Lung microvascular endothelial cell (primary cell): ENCODE measurements around the gene SMIM1. TPM values are rescaled to one million over a fixed set of nuclear protein-coding genes. Genes with fewer than 3 reads are reported as not detected.
"Not testable (repeated sequence)": the region's sequence is repeated elsewhere in the genome, so short reads cannot be mapped to it uniquely, and the experiment has no call there.

Experiments used
- DNase-seq, 2 donors: peaks; one replicate each; pipeline versions ENCODE4 v3.0.0 to v3.0.0-alpha.2; 2010; ENCODE audit warnings: low read depth in 2 of 2
- total RNA-seq: library from RNA; depleted of rRNA; stranded (reverse); fragments of >200 nt; gene quantifications from 2 replicates; pipeline ENCODE4 v1.2.1, GENCODE V29; 2014

The SMIM1 gene
- total RNA-seq, 1 donor from 2014 or later: 0.20 TPM

- DNase-seq: no peak
These were observed 35.8 kb upstream of the SMIM1 start for GRCh38 chr1:3736708-3737107.

GRCh38 chr1:3738943-3739342 lies 33.6 kb upstream of the SMIM1 start:
- DNase-seq: no peak

GRCh38 chr1:3740042-3740441 lies 32.5 kb upstream of the SMIM1 start:
- DNase-seq: no peak

- no peak for DNase-seq
These were observed 31.8 kb upstream of the SMIM1 start for GRCh38 chr1:3740752-3741151.

GRCh38 chr1:3741566-3742438 lies 30.7 kb upstream of the SMIM1 start:
- no peak for DNase-seq

- DNase-seq: no peak
These were observed 29.9 kb upstream of the SMIM1 start for GRCh38 chr1:3742439-3743298.

- no peak for DNase-seq
These were observed 29.1 kb upstream of the SMIM1 start for GRCh38 chr1:3743421-3743820.

GRCh38 chr1:3743826-3744225 lies 28.7 kb upstream of the SMIM1 start:
- no peak for DNase-seq

- DNase-seq: no peak
These were observed 27.9 kb upstream of the SMIM1 start for GRCh38 chr1:3744646-3745045.

GRCh38 chr1:3745071-3745470 lies 27.5 kb upstream of the SMIM1 start:
- no peak for DNase-seq

- no peak for DNase-seq
These were observed 26.8 kb upstream of the SMIM1 start for GRCh38 chr1:3745590-3746381.

GRCh38 chr1:3746389-3746829 lies 26.1 kb upstream of the SMIM1 start:
- DNase-seq: peak in 1 of 2 donors; percentile 13

- DNase-seq: peak; percentile 60 to 84
These were observed 25.6 kb upstream of the SMIM1 start for GRCh38 chr1:3746830-3747521.

- no peak for DNase-seq
These were observed 25.1 kb upstream of the SMIM1 start for GRCh38 chr1:3747522-3747848.

- no peak for DNase-seq
These were observed 24.6 kb upstream of the SMIM1 start for GRCh38 chr1:3747903-3748302.

- not testable (repeated sequence) for DNase-seq
These were observed 24.1 kb upstream of the SMIM1 start for GRCh38 chr1:3748316-3748900.

GRCh38 chr1:3749512-3749911 lies 23.0 kb upstream of the SMIM1 start:
- no peak for DNase-seq

GRCh38 chr1:3750741-3751140 lies 21.8 kb upstream of the SMIM1 start:
- DNase-seq: no peak

- no peak for DNase-seq
These were observed 20.1 kb upstream of the SMIM1 start, which contains the start of gene CCDC27 for GRCh38 chr1:3752400-3752945. CCDC27 (plus strand) TSS chr1:3752450; CDS start chr1:3752482, 32 bp downstream.
